Astrocyte of the cerebellum (primary cell): ENCODE measurements around the gene CARHSP1.

Source experiments
- DNase-seq: peaks from one replicate; pipeline ENCODE4 v3.0.0-alpha.2; 2011; ENCODE audit warnings: low read depth
- H3K4me3 ChIP-seq: 2 replicates; pipeline ENCODE4 v1.5.1; 2011; ENCODE audit warnings: mild to moderate bottlenecking, low read depth, low read length, moderate library complexity
- in situ Hi-C: cut with HindIII; loops from 2 replicates; pipeline ENCODE4 v1.10.0; 2017; ENCODE audit warnings: low sequenced_read_pairs
- TF ChIP-seq, protein P1 (sequence below): IDR thresholded peaks from 2 replicates; pipeline ENCODE4 v1.5.1; 2012; ENCODE audit warnings: low read length, low read depth, moderate library complexity, mild to moderate bottlenecking; ENCODE audit errors: missing control alignments

CARHSP1 gene

DNA sequence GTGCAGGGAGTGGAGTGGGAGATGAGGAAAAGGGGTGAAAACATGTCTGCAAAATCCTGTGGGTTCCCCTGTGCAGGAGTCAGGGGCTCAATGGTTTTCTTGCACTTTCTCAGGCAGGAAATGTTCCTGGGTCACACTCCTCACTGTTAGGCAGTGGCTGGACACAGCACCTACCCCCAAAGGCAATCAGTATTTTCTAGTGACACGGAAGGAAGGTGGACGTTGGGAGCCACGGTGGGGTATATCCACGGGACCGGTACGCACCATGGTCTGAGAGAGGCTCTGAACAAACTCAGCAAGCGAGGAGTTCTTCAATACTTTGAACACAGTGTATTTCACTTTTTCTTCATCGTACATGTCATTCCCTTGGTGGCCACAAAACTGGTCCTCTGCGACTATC lies 34.2 kb upstream of the CARHSP1 start:
- TF ChIP-seq, protein P1, sequence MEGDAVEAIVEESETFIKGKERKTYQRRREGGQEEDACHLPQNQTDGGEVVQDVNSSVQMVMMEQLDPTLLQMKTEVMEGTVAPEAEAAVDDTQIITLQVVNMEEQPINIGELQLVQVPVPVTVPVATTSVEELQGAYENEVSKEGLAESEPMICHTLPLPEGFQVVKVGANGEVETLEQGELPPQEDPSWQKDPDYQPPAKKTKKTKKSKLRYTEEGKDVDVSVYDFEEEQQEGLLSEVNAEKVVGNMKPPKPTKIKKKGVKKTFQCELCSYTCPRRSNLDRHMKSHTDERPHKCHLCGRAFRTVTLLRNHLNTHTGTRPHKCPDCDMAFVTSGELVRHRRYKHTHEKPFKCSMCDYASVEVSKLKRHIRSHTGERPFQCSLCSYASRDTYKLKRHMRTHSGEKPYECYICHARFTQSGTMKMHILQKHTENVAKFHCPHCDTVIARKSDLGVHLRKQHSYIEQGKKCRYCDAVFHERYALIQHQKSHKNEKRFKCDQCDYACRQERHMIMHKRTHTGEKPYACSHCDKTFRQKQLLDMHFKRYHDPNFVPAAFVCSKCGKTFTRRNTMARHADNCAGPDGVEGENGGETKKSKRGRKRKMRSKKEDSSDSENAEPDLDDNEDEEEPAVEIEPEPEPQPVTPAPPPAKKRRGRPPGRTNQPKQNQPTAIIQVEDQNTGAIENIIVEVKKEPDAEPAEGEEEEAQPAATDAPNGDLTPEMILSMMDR = no peak
- in situ Hi-C loops = loop anchor here (25.0 kb wide), 1 partner anchor 91 kb away; no protein-coding TSS in a partner anchor
- H3K4me3 ChIP-seq = no peak overlapping the region
- no peak for DNase-seq

DNA sequence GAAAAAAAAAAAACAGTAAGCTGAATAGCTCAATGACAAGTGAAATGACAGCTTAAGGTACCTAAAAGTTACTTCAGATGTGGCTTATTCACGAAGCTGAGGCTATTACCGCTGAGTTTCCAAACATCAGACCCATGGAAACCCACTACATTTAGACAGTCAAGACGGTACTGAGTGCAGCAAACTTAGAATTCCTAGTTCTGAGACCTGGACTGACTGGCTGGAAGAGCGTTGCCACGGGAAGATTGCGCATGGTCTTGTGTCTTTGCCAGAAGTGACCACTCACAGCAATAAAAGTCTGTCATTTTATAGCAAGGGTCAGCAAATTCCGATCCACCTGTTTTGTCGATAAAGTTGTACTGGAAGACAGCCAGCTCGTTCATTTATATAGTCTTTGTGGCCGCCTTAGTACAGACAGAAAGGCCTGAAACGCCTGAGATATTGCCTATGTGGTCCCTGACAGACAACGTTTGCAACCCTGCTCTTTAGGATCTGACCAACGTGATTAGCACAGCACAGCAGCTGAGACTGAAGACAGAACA lies 32.6 kb upstream of the CARHSP1 start:
- DNase-seq = no peak
- H3K4me3 ChIP-seq = no peak overlapping the region
- TF ChIP-seq, protein P1 = no peak
- in situ Hi-C loops = loop anchor here (25.0 kb wide), 1 partner anchor 89 kb away; no protein-coding TSS in a partner anchor

GRCh38 chr16:8900343-8900742 lies 31.5 kb upstream of the CARHSP1 start:
- in situ Hi-C loops = loop anchor here (25.0 kb wide), 1 partner anchor 88 kb away; no protein-coding TSS in a partner anchor
- no peak for DNase-seq
- TF ChIP-seq, protein P1 = no peak

DNA sequence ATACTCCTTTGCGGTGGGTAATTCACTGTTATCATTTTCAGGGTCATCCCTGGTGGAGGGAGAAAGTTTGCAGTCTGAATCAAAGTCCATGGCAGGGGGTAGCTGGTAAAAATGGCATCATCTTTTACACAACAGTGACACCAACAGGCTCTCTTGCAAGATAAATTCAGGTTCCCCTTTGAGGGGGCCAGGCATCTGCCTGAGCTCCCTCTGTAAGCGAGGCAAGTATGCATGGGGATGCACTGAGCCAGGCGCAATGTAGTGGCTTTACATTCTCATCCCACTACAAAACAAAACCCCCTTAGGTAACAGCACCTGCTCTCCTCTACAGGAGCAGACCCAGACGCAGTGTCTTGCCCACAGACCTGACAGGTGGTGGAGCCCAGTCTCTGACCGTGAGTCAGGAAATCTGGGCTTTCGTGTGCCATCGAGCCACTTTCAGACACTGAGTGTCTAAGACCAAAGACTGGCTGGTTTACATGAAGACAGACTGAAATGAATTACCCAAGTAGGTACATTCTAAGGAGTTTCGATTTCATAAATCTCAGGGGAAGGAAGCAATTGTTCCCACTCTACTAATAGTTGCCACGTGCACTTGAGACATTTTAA lies 31.0 kb upstream of the CARHSP1 start:
- TF ChIP-seq, protein P1 = no peak
- in situ Hi-C loops = loop anchor here (25.0 kb wide), 1 partner anchor 88 kb away; no protein-coding TSS in a partner anchor
- DNase-seq = no peak
- H3K4me3 ChIP-seq = no peak overlapping the region

More at GRCh38 chr16:8900343-8900742, 31.5 kb upstream of the CARHSP1 start:
- H3K4me3 ChIP-seq = no peak overlapping the region

GRCh38 chr16:8898660-8899318 lies 30.0 kb upstream of the CARHSP1 start:
- TF ChIP-seq, protein P1 = no peak
- in situ Hi-C loops = no loop called here
- DNase-seq = no peak
- no peak overlapping the region for H3K4me3 ChIP-seq

GRCh38 chr16:8894736-8895334 lies 26.0 kb upstream of the CARHSP1 start:
- TF ChIP-seq, protein P1 = no peak
- H3K4me3 ChIP-seq = no peak overlapping the region
- in situ Hi-C loops = no loop called here
- no peak for DNase-seq
